GM23248 (cell line): ENCODE results near the gene VSIG2. TPM values are rescaled to one million over a fixed set of nuclear protein-coding genes. Genes with fewer than 3 reads are reported as not detected.

Experiments
- DNase-seq: peaks from one replicate; pipeline ENCODE4 v3.0.0-alpha.2; 2015
- H2AFZ ChIP-seq: fragments of 200-600 bp; sonication (generic); 2 replicates; pipeline ENCODE4 v1.6.1; 2016; ENCODE audit warnings: antibody characterized with exemption
- H3F3A ChIP-seq: fragments of 200-600 bp; sonication (generic); 2 replicates; pipeline ENCODE4 v1.6.1; 2016; ENCODE audit warnings: mild to moderate bottlenecking, antibody characterized with exemption, mixed run types; ENCODE audit not compliant: insufficient read depth
- H3K27ac ChIP-seq: fragments of 200-600 bp; sonication (generic); 2 replicates; pipeline ENCODE4 v1.5.1; 2016; ENCODE audit warnings: mild to moderate bottlenecking
- H3K27me3 ChIP-seq: fragments of 200-600 bp; sonication (generic); replicated peaks from 2 replicates; pipeline ENCODE4 v1.6.1; 2016; ENCODE audit warnings: mild to moderate bottlenecking; ENCODE audit not compliant: insufficient read depth
- H3K36me3 ChIP-seq: fragments of 200-600 bp; sonication (generic); 2 replicates; pipeline ENCODE4 v1.6.1; 2016; ENCODE audit warnings: low read depth, mild to moderate bottlenecking
- H3K4me1 ChIP-seq: fragments of 200-600 bp; sonication (generic); 2 replicates; pipeline ENCODE4 v1.6.1; 2016; ENCODE audit warnings: mild to moderate bottlenecking; ENCODE audit not compliant: insufficient read depth
- H3K4me2 ChIP-seq: fragments of 200-600 bp; sonication (generic); one replicate; pipeline ENCODE4 v1.6.1; 2016; ENCODE audit warnings: mild to moderate bottlenecking; ENCODE audit not compliant: unreplicated experiment
- H3K4me3 ChIP-seq: fragments of 200-600 bp; sonication (generic); 2 replicates; pipeline ENCODE4 v1.5.1; 2016; ENCODE audit warnings: mild to moderate bottlenecking
- H3K79me2 ChIP-seq: fragments of 200-600 bp; sonication (generic); 2 replicates; pipeline ENCODE4 v1.6.1; 2016; ENCODE audit warnings: mild to moderate bottlenecking; ENCODE audit not compliant: insufficient read depth
- H3K9ac ChIP-seq: fragments of 200-600 bp; sonication (generic); 2 replicates; pipeline ENCODE4 v1.6.1; 2016; ENCODE audit warnings: mild to moderate bottlenecking
- H3K9me2 ChIP-seq: fragments of 200-600 bp; sonication (generic); 2 replicates; pipeline ENCODE4 v1.6.1; 2016; ENCODE audit warnings: mixed run types, mild to moderate bottlenecking, moderate library complexity; ENCODE audit not compliant: insufficient read depth
- H3K9me3 ChIP-seq: fragments of 200-600 bp; sonication (generic); one replicate; pipeline ENCODE4 v1.6.1; 2017; ENCODE audit warnings: low read depth
- H4K20me1 ChIP-seq: fragments of 200-600 bp; sonication (generic); 2 replicates; pipeline ENCODE4 v1.6.0; 2016; ENCODE audit not compliant: insufficient read depth
- EZH2 ChIP-seq: fragments of 200-600 bp; sonication (generic); IDR thresholded peaks from 2 replicates; pipeline ENCODE4 v1.6.1; 2018; ENCODE audit warnings: antibody characterized with exemption, mild to moderate bottlenecking; ENCODE audit not compliant: insufficient read depth, poor library complexity, severe bottlenecking
- EZH2phosphoT487 ChIP-seq: fragments of 200-600 bp; sonication (generic); IDR thresholded peaks from 2 replicates; pipeline ENCODE4 v1.6.1; 2018; ENCODE audit warnings: antibody characterized with exemption, moderate library complexity, mild to moderate bottlenecking, low read depth; ENCODE audit not compliant: insufficient read depth
- WGBS, 2 experiments: methylation state at CpG; one replicate each; pipeline ENCODE4 v1.1.6; 2015 to 2017; ENCODE audit warnings: low lambda C conversion rate in 2 of 2, low coverage in 1 of 2; ENCODE audit errors: missing lambda C conversion rate in 2 of 2; 5-methylcytosine and 5-hydroxymethylcytosine counted together
- in situ Hi-C: fragments of 300-500 bp; cut with MboI; formaldehyde crosslinking; loops from 2 replicates; pipeline ENCODE4 v1.15.0; 2020
- polyA plus RNA-seq: library from polyadenylated mRNA; unstranded; fragments of >200 nt; fragmentation: Nextera tagmentation; extraction: Ambion mirVana; gene quantifications from 2 replicates; pipeline ENCODE4 v1.2.1, GENCODE V29; 2016
- total RNA-seq: library from RNA; depleted of rRNA; stranded (reverse); fragments of >200 nt; shearing (Covaris generic); gene quantifications from 2 replicates; pipeline ENCODE4 v1.2.3, GENCODE V29; 2014

VSIG2 gene
- total and polyA plus RNA-seq, 2 experiments from 2014 or later, result not detected

GRCh38 chr11:124758355-124759265, 6.6 kb upstream of the VSIG2 start:
- peak overlapping the region; percentile 65 for H3K4me2 ChIP-seq
- in situ Hi-C loops, result no loop called here
- DNase-seq, result peak; percentile 80
- no peaks in the 10 kb centered on the region for H3K36me3 ChIP-seq
- no peaks in the 10 kb centered on the region for H4K20me1 ChIP-seq
- H3K79me2 ChIP-seq, result no peaks in the 10 kb centered on the region
- no peaks in the 10 kb centered on the region for H3K9me2 ChIP-seq
- H2AFZ ChIP-seq, result peak overlapping the region; percentile 62
- no peak overlapping the region for H3K27ac ChIP-seq
- TF ChIP-seq EZH2phosphoT487, result 0 out of 2 replicates have a peak, but pooled peaks have one; percentile 23
- peak; percentile 82 for TF ChIP-seq EZH2
- 9% methylated on average over 52 to 53 of the region's 53 CpGs for whole genome bisulfite sequencing, 2 experiments
- H3F3A ChIP-seq, result no peaks in the 10 kb centered on the region
- H3K4me1 ChIP-seq, result peaks cover 7% of the 10 kb centered on the region; the same call in 1 of the 2 replicates
- no peak overlapping the region for H3K9ac ChIP-seq
- no peaks in the 10 kb centered on the region for H3K9me3 ChIP-seq
- peak overlapping the region; percentile 50 for H3K4me3 ChIP-seq
- H3K27me3 ChIP-seq, result peaks cover 60% of the 10 kb centered on the region

DNA sequence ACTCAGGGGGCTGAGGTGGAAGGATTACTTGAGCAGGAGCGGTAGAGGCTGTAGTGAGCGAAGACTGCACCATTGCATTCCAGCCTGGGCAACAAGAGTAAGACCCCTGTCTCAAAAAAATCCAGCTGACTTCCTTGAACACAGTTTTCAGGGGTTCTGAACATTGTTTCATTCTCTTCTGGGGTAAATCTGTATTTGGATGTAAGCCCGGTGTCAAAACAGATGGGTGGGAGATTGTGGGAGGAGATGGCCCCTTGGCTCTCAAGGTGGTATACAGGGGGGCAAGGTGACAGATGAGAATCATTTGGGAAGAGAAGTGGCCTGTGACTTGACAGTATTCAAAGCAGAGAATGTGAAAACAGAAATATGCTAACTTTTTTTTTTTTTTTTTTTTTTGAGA, 5.3 kb upstream of the VSIG2 start:
- Histone ChIP-seq H3K9ac (no peak overlapping the region), H4K20me1 (no peaks in the 10 kb centered on the region), H3K79me2 (no peaks in the 10 kb centered on the region), H3K4me1 (peaks cover 7% of the 10 kb centered on the region; the same call in 1 of the 2 replicates), H3F3A (no peaks in the 10 kb centered on the region), H3K36me3 (no peaks in the 10 kb centered on the region), H2AFZ (no peak overlapping the region), H3K9me3 (no peaks in the 10 kb centered on the region), H3K4me3 (no peak overlapping the region), H3K9me2 (no peaks in the 10 kb centered on the region), H3K4me2 (no peak overlapping the region), H3K27me3 (peaks cover 60% of the 10 kb centered on the region), H3K27ac (no peak overlapping the region)
- WGBS, 2 experiments, result 34 to 36% methylated on average over 3 of the region's 3 CpGs
- in situ Hi-C loops, result no loop called here
- no peak for DNase-seq
- TF ChIP-seq EZH2, result no peak
- no peak for TF ChIP-seq EZH2phosphoT487

DNA sequence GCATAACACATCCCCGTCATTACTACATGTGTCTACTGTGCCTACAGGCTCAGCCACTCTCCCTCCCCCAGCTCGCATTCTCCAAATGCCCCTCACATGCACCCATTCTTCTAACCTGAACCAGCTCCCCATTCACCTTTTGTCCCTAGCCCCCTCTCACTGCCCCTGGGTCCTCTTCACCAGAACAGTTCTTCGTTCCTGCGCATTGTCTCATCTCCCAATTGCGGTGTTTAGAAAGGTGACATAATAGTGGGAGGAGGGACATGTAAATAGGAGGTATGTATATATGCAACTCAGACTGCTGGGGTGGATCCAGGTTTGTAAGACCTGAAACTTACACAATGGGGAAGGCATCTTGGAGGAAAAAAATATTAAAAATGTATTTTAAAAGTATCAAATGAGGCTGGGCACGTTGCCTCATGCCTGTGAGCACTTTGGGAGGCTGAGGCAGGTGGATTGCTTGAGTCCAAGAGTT, 4.7 kb upstream of the VSIG2 start:
- H3K4me3 ChIP-seq, result no peak overlapping the region
- no peak overlapping the region for H3K4me2 ChIP-seq
- H3K79me2 ChIP-seq, result no peaks in the 10 kb centered on the region
- DNase-seq, result no peak
- H3K36me3 ChIP-seq, result no peaks in the 10 kb centered on the region
- in situ Hi-C loops, result no loop called here
- no peaks in the 10 kb centered on the region for H3K9me2 ChIP-seq
- H4K20me1 ChIP-seq, result no peaks in the 10 kb centered on the region
- no peak overlapping the region for H3K9ac ChIP-seq
- H3K4me1 ChIP-seq, result peaks cover 7% of the 10 kb centered on the region; the same call in 1 of the 2 replicates
- peaks cover 62% of the 10 kb centered on the region for H3K27me3 ChIP-seq
- WGBS, 2 experiments, result 19 to 22% methylated on average over 6 of the region's 6 CpGs
- no peaks in the 10 kb centered on the region for H3F3A ChIP-seq
- H3K27ac ChIP-seq, result no peak overlapping the region
- H2AFZ ChIP-seq, result no peak overlapping the region
- no peaks in the 10 kb centered on the region for H3K9me3 ChIP-seq
- TF ChIP-seq EZH2phosphoT487, result no peak
- no peak for TF ChIP-seq EZH2

- no peak overlapping the region for H3K27ac ChIP-seq
- H3K36me3 ChIP-seq, result no peaks in the 10 kb centered on the region
- TF ChIP-seq EZH2phosphoT487 (no peak), EZH2 (no peak)
- in situ Hi-C loops, result no loop called here
- H4K20me1 ChIP-seq, result no peaks in the 10 kb centered on the region
- no peaks in the 10 kb centered on the region for H3F3A ChIP-seq
- 13 to 14% methylated on average over 9 of the region's 9 CpGs for WGBS, 2 experiments
- H3K27me3 ChIP-seq, result peaks cover 65% of the 10 kb centered on the region
- H3K4me2 ChIP-seq, result no peak overlapping the region
- H3K9me2 ChIP-seq, result no peaks in the 10 kb centered on the region
- peaks cover 7% of the 10 kb centered on the region; the same call in 1 of the 2 replicates for H3K4me1 ChIP-seq
- H3K4me3 ChIP-seq, result no peak overlapping the region
- no peak for DNase-seq
- no peak overlapping the region for H2AFZ ChIP-seq
- H3K79me2 ChIP-seq, result no peaks in the 10 kb centered on the region
- no peaks in the 10 kb centered on the region for H3K9me3 ChIP-seq
- H3K9ac ChIP-seq, result no peak overlapping the region
These were observed 4.1 kb upstream of the VSIG2 start for GRCh38 chr11:124756033-124756752.
